GM12872 (cell line): ENCODE data around the gene TECPR2.

ENCODE experiments used
- TF ChIP-seq, protein P1 (sequence below): IDR thresholded peaks from 3 replicates; pipeline ENCODE4 v1.5.1; 2011; ENCODE audit warnings: low read depth, mild to moderate bottlenecking, low read length, moderate library complexity; ENCODE audit not compliant: insufficient read depth

The TECPR2 gene

DNA sequence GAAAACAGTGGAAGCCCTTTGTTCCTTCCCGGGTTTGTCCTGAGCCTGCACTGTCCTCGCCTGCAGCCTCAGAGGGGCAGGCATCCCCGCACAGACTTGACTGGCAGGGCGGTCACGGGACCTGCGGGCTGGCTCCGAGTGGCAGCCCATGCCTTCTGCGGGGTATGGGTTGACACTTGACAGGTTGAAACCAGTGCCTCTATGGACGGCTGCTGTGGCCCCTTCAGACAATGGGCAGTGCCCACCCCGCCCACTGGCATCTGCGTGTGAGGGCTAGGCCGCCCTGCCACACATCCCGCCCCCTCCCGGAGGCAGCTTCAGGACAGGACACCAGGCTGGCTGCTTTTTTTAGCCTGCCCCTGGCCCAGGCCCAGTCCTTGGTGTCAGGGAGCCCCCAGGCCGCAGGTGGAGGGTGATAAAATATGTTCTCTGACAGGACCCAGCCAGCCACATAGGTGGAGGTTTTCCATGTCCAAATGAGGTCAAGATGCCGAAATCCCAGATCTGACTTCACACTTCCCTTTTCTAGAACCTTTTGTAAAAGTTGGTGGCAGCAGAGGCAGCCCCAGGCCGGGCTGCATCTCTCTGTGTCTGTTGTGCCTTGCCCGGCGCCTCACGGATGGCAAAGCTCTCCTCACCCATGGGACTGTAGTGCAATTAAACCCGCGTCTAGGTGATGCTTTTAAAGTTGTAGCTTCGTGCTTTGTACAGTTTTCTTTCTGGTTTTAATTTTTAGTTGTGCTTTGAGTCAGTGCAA, 136.8 kb downstream of the TECPR2 start:
- TF ChIP-seq, protein P1, sequence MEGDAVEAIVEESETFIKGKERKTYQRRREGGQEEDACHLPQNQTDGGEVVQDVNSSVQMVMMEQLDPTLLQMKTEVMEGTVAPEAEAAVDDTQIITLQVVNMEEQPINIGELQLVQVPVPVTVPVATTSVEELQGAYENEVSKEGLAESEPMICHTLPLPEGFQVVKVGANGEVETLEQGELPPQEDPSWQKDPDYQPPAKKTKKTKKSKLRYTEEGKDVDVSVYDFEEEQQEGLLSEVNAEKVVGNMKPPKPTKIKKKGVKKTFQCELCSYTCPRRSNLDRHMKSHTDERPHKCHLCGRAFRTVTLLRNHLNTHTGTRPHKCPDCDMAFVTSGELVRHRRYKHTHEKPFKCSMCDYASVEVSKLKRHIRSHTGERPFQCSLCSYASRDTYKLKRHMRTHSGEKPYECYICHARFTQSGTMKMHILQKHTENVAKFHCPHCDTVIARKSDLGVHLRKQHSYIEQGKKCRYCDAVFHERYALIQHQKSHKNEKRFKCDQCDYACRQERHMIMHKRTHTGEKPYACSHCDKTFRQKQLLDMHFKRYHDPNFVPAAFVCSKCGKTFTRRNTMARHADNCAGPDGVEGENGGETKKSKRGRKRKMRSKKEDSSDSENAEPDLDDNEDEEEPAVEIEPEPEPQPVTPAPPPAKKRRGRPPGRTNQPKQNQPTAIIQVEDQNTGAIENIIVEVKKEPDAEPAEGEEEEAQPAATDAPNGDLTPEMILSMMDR: no peak

DNA sequence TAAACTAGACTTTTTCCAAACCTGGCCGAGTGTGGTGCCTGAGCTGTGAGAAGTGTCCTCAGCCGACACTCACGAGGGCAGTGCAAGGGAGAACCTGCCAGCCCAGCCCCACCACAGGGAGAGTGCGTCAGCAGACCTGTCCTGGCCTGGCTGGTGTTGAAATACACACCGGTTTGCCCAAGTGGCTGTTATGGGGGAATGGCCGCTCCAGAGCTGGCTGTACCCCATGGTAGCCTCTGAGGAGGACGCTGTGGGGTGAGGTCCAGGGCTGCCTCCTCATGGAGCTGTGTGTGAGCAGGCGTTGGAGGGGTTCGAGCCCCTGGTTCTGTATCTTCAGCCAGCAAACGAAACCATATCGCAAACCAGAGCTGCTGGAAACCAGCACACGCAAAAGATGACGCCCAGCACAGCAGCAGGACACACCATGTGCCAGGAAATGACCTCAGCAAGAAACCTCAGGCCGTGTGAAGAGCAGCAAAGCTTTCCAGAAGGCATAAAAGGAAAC, 137.5 kb downstream of the TECPR2 start:
- TF ChIP-seq, protein P1: no peak

DNA sequence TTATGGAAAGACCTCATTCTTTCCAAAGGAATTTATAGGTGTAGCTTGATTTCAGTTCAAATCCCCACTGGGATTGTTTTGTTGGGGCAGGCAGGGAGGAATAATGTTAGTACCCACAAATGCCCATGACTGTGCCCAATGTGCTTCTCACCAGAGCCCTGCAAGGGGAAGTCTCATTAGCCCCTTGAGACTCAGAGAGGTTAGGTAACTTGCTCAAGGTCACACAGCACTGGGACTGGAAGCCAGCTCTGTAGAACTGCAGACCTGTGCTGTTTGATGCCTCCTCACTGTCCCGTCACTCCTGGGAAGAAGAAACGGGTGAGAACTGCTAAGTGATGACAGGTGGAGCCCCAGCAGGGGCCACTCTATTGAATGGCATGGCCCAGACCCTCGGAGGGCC, 138.0 kb downstream of the TECPR2 start:
- TF ChIP-seq, protein P1: no peak

DNA sequence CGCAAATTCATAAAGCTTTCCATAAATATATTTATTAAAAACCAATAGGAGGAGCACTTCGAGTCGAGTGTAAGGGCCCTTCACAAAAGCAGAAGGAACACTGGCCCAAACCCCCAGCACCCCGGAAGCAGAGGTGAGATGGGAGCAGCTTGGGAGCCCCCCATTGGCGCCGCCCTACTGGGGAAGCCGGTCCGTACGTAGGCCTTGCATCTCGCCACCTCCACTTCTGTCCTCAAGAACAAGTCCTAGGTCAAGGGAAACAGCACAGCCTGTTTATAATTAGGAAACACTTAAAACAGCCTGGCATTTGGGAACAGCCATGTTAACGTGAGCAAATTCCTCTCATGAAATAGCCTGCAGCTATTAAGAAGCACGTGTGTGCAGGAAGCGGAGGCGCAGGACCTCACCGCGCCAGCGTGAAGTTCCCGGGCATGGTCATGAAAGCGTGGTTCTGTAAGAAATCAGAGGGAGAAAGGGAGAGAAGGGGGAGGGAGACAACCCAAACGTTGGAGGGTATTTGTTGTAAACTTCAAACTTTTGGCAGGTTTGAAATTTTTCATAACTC, 139.1 kb downstream of the TECPR2 start:
- TF ChIP-seq, protein P1: 0 out of 3 replicates have a peak, but pooled peaks have one; percentile 21

DNA sequence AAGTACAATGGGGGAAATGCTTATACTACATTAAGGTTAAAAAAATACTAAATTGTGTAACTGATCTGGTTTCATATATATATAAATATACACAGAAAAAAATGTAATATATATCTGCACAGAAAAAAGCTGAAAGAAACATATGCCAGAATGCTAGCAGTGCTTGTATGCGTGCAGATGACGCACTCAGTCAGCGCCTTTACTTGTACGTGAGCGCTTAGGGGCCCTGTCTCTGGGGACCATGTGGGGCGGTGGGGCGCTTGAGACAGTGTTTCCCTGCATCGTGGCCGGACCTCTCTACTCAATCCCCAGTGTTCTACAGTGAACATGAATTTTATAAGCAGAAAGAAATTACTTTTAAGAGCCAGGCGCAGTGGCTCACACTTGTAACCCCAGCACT, 139.8 kb downstream of the TECPR2 start:
- TF ChIP-seq, protein P1: no peak

DNA sequence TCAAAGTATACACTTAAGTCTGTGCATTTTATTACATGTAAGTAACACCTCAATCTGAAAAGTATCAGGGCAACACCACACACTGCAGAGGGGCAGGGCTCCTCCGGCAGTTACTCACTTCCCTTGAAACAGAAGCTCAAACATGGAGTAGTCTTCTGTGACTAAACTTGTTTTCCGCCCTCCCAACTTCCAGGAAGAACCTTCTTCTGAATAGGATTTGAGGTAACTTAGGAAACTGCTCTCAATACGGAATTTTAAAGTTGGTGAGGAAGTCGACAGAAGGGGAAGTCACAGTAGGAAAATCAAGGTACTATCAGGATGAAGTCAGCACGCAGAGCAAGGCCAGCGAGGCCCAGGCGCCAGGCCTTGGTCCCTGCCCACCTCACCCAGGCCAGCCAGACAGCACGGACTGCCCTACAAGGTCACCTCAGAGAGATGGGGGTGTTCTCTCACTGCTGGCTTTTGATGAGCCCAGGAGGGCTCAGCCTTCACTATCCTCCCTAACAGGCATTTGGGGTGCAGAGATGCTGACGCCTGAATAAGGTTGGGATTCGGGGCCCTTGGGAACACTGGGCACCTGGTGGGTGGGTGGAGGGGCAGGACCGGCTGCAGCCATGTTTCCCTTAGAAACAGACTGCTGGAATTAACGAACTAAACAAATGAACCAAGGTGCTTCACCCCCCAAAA, 141.0 kb downstream of the TECPR2 start:
- TF ChIP-seq, protein P1: no peak

DNA sequence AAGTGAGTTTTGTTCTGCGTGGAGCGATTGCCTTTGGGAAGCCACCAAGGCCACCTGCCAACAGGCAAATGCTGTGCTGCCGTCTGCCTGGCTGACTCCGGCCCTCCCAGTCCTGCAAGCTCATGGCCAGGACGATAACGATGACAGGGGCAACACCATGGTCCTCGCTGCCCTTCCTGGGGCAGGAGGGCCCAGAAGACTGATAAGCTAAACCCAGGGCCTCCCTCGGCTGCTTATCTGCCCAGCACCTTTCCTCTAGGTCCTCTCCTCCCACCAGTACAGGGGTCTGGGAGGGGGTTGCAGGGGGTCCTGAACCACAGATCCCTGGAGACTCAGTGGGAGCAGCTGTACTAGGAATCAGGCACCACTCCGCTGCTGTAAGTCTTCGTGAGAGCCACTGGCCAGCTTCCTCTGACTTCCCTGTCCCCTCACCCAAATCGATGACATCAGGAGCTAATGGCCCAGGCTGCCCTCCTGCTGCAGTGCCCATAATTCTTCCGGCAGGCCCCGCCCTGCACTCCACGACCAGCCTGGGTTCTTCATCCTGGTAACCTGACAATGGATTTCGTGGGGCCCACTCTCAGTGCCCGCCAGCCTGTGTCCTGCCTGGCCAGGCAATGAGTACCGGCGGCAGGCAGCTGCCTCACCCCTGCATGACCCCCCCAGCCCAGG, 141.7 kb downstream of the TECPR2 start:
- TF ChIP-seq, protein P1: no peak
